COLO668 (cell line): ENCODE measurements around the gene PLCL2.
A peak's percentile ranks its signal among the peaks of the same experiment; 100 is the strongest.

ENCODE experiments used
- DNase-seq: peaks from one replicate; lab custom pipeline; 2025; ENCODE audit not compliant: unreplicated experiment; lab: John Stamatoyannopoulos, UW

Gene PLCL2

DNA sequence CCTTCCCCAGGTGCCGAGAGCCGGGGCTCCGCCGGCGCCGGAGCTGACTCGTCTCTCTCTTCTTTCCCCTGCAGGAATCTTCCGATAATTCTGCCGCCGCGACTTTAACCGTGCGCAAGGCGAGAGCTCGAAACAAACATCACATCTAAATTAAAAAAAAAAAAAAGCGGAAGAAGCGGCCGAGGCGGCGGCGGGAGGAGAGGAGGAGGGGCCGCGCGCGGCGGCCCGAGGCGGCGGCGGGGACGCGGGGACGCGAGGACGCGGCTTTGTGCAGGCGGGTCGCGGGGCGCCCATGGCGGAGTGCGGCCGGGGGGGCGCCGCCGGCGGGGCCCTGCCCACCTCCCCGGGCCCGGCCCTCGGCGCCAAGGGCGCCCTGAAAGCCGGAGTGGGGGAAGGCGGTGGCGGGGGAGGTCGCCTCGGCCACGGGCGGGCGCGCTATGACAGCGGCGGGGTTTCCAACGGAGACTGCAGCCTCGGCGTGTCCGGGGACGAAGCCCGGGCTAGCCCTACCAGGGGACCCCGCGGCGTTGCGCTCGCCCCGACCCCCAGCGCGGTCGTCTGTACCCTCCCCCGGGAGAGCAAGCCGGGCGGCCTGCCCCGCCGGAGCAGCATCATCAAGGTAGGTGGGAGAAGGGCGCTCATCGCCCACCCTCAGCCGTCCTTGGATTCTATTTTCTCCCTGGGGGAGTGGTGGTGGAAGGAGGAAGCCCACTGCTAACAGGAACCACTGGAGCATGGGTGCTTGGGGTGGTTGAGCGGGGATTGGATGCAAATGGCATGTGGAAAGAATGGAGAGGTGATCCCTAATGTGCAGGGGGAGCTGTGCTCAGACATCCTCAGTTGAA is at the start of gene PLCL2:
PLCL2 (plus strand) TSS at position 208 of the 845 bp plus-strand sequence; CDS start at position 293, 85 bp downstream.
- DNase-seq, result peak; percentile 58

DNA sequence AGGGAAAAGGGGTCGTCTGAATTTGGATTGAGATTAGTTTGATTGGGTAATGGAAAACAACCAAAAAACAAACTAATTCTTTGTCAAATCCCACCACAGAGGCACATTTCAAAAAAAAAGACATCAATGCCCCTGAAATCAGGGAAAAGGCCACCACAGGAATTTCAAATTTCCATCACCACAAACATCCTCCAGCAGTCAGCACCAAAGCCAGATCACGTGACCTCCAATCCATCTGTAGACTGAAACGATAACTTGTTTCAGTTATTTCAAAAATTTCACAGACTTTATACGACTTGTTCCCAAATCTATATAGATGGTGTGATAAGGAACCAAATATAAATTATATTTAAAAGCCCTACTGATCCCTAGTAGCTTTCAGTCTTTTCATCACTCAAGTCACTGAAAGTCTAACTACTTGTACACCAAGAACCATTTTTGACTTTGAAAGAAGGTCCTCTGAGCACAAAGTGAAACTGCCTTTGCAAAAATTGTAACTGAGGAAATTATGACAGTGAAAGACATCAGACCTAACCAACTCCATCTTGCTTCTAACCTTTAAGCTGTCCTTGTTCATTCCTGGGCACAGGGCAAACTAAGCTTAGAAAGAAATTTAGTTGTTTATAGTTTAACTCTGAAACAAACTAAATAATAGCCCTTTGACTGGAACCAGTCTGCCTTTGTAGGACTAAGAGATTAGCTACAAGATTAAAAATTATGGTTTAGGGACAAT is 48.1 kb upstream of the PLCL2 start:
- no peak for DNase-seq

DNA sequence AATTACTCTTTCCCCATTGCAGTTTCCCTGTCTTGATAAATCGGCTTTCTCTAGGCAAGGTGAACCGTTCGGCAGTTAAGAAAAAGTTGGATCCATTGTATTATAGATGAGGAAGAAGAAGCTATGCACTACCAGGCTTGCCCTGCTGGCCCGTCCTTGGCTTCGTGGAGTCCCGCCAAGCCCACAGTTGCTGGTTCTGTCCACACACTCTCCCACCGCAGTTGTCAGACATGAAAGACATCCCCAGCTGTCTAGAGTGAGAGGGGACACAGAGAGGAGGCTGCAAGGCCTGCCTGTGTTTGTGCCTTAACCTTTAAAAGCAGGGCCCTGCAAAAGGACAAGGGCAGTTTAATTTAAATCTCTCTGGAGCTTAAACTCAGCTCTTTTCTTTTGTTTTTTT is 47.2 kb upstream of the PLCL2 start:
- no peak for DNase-seq

DNA sequence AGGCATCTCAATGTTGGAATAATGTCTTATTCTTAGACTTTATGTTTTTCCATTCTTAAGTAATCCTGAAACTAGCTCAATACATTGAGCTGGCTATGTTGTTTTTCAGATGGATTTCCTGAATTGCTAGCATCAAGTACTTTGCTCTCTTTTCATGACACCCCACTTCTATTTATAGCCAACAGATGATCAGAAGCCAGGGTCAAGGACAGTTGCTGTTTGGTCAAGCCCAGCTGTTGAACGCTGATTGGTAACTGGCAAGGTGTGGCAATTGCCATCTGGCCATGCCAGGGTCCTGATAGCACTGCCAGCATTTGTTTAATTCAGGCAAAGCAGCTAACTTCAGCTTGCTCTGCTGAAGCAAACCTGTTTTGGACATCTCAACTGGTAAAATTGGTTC is 46.2 kb upstream of the PLCL2 start:
- DNase-seq, result peak; percentile 13

DNA sequence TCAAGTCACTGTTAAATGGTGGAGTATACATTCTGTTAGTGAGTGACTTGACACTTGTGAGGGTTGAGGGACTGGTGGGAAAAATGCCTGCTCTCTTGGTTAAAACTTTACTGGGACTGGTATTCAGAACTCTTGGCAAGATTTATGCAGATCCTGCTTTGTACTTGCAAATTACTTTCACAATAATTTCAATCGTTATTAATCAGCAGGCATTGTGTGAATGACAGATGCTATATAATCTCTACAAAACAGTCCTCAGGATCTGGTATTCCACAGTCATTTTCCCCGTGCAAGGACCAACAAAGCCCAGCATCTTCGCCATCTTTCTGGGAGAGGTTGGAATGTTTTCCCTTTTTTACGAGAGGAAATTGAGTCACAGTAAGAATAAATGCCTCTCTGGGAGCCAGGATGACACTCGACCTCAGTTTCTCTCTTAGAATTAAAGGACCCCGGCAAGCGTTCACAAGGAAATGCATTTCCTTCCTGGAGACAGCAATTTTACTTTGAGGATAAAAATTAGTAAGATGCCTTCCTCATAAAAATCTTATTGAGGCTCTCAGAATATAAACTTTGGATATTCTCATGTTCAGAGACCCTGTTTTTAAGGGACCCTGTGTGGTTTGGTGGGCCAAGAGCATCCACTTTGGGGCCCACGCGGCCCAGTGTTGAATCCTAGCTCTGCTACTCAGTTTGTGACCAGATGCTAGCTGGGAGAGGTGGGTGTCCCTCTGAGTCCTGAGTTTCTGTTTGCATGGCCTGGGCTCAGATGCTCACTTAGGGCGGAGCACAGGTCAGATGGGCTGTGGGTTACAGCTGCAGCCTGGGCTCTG is 45.3 kb upstream of the PLCL2 start:
- DNase-seq, result no peak

DNA sequence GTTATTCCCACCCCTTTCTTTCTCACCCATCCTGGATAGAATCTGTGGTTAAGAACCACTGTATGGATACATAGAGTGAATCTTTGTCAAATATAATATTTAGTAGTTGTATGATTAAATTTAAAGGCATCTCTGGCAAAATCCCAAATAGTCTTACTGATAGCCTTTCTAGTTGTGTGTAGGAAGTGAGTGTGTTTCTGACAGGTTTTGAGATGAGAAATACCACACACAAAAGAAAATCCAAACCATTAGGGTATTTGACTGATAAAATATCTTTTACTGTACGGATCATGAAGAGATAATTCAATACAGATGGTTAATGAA is 44.7 kb upstream of the PLCL2 start:
- no peak for DNase-seq

DNA sequence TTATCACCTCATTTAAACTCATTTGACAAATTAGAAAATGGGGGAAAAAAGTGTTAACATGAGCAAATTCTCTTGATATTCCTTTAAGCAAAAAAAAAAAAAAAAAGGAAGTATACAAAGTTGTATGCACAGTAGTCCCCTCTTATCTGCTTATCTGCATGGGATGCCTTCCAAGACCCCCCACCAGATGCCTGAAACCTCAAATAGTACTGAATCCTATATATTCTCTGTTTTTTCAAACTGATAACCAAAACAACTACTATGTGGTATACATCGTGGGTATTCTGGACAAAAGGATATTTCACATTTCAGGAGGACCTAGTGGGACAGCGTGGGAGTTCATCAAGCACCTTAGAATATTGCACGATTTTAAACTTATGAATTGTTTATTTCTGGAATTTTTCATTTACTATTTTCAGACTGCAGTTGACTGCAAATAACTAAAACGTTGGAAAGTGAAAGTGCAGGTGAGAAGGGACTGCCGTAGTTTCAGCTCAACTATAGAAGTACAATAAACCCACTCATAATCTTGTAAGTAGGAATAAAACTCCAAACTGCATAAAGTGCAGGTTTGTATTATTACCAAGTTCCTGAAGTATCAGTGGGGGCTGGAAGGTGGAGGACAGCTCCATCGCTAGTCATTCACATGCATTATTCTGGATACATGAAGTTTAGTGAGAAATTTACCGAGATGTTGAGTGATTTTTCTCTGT is 43.6 kb upstream of the PLCL2 start:
- DNase-seq, result no peak

DNA sequence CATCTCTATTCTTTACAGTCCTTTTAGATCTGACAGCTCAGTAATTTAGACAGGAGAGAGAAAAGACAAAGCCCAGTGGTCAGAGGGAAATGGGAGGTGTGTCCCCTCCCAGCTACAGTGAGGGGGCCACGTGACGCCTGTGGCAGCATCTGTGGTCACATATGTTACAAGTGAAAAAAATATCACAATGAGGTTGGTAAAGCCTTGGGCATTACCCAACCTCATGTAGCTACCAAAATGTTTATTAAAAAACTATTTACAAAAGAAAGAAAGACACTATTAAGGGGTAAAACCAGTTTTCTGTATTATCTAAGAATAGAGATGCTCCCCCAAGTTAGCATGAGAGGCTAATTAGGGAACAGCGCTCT is 42.9 kb upstream of the PLCL2 start:
- no peak for DNase-seq

DNA sequence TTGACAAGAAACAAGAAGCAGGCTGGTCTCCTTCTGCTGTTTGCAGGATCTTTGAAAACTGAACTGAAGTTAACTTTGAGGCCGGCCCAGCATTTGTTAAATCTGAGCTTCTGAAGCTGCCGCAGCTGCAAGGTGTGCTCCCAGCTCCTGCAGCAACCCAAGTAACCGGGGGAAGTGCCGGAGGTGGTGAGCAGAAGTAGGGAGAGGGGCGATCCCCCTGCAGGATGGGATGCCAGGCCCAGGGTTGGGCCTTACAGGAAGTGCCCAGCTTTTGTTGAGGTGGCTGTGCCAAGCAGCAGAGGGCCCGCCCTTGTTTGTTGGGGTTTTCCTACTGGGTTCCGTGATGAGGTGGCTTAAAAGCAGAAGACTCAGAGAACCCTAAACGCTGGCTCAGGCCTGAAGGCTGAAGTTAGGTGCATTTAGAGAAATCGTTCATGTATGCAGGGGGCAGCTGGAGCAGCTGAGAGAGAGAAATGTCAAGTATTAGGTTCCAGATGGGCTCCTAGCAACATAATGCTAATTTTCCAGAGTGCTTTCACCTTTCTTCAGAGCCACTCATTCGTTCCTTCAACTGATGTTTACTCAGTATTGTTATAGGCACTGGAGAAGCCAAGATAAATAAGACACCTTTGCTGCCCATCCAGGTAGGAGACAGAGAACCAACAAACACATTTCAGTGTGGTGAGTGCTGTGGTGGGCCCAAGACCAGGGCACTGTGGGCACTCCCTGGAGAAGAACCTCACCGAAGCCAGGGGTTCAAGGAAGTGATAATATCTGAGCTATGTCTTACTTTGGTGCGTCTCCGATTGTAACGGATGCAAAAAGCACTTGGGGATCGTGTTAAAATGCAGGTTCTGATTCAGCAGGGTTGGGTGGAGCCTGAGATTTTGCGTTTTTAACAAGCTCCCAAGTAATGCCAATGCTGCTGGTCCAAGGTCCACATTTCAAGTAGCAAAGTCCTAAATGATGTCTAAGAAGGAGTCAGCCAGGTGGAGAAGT is 42.2 kb upstream of the PLCL2 start:
- DNase-seq, result peak; percentile 57

DNA sequence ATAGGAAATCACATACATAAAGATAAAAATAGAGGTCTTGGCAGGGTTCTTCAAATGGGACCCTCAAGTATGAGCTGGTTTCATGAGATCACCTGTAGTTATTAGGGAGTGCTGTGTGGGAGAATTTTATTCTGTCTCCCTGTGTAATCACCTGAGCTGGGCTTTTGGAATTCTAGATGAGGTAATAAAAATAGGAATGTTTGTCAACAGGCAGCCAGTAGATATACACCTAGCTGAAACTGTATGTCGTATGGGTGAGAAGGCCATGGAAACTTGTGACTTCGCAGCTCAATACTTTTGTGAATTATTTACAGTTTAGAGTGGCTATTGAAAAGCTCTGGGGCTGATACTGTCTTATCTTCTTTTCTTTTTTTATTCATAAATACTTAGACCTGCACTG is 40.5 kb upstream of the PLCL2 start:
- DNase-seq, result no peak

DNA sequence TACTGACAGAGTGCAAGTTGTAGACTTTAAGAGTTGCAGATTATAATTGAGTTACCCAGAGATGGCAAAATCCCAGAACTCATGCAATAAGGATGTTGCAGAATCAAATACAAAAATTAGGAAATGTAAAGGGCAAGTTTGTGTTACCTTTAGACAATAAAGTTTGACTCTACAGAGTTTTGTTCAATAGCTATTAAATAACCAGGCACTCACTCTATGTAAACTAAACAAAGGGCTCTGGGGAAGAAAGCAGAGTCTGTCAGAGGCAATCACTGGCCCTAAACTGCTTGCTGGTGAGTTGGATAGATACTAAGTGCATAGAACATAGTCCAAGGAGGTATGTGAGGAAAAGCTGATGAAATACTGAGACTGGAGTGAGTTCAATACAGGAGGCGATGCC is 40.0 kb upstream of the PLCL2 start:
- DNase-seq, result no peak

DNA sequence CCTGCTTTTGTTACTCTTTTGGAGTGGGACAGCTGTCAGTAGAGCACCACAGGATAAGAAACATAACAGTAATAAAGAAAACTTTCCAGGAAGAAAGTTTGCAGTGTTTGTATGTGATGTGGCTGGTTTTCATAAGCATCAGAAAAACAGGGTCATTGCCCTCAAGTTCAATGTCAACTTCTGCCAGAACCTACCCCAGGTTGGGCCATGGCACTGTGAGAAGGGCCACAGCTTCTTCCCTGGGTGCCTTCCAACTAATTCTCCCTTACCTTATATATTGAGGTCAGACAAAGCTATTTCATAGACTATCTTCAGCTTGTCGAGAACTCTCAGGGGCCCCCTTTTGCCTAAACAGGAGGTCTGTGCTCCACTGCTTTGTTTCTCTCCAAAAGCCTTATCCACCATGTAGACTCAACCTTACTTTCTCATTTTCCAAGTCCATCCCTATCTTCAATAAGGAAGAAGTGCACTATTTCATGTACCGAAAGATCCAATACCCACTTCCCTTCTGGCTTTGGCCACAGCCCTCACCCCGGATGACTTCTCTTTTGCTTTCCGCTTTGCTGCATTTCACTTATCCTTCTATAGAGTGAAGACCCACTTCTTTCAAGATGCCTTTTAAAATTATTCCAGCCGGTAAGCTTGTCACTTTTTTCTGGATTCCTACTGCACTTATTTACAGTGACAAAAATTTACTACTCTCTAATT is 38.2 kb upstream of the PLCL2 start:
- no peak for DNase-seq

DNA sequence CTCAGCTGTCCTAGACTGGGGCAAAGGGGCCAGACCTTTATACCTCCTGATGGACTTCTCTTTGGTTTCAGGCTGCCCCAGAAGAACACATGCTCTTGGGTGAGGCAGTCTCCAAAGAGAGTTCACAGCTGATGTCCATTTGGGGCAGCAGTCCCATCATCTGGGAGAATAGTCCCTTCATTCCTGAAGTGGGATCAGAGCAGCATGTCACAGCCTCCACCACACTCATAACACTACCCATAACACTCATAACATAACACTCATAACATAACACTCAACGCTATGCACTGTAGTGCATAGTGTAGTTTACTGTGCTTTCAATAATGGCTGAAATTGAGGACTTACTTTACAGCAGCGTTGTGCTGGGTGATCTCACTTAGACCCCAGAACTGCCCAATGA is 36.7 kb upstream of the PLCL2 start:
- no peak for DNase-seq

DNA sequence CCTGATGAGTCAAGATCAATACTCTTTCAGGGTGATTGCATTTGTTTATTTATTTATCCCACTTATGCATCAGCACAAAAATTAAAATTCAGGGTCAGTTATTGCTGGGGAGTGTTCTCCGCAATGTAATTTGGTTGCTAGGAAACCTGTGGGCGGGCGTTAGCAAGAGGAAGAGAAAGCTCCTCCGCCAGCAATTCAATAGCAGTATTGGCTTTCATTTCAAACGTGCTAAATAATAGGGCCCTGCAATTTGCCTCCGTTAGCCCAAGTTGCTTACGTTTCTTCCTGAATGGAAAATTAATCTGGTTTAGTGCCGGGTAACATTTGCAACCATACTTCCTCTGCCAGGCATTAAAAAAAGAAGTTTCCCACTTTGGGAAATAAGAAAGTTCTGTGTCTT is 35.5 kb upstream of the PLCL2 start:
- peak; percentile 70 for DNase-seq

DNA sequence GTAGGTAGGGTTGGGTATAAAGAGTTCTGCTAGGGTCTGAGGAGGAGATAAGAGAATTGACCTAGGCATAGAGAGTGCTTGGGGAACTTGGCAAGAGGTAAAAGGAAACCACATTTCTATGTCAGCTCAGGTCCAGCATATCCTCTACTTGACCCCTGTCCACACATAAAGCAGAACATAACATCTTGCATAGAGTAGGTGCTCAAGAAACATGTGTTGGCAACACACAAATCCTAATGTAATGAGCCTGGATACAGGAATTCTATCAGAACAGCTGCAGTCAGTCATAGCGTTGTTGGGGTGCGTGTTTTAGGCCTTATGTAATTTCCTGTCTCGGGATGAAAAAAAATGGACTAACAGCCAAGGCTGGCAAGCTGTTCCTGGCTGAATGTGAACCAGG is 35.0 kb upstream of the PLCL2 start:
- no peak for DNase-seq

DNA sequence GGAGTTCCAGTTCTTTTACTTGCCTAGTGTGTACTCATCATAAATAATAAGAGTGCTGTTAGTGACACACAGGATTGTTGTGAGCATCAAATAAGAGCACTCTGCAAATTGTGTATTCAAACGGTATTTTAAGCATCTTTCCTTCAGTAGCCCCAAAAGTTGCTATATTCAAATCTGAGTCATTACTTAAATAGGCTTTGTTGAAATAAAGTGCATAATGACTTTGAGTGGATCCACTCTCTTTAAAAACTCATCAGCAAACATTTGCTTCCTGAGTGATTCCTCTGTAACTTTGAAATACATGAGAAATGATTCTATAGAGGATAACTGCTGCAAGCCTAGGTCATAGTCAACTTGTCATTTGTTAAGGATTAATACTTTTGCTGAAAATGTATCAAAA is 29.3 kb upstream of the PLCL2 start:
- DNase-seq, result no peak

DNA sequence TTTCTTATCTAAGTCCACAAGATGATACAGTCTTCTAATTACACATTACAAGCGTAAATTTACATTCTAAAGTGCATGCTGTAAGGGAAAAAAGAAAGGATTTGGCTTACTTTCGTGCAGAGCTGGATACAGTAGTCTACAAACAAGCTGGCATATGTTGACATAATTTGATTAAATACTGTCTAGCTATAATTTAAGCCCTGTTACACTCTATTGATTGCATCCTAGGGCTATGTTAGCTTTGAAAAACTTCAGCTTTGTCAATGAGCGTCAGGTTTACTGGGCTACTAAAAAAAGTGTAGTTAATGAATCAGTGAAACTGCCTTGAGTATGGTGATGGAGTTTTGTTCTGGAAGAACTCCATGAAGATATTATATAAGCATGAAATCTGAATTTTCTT is 24.5 kb upstream of the PLCL2 start:
- DNase-seq, result no peak

DNA sequence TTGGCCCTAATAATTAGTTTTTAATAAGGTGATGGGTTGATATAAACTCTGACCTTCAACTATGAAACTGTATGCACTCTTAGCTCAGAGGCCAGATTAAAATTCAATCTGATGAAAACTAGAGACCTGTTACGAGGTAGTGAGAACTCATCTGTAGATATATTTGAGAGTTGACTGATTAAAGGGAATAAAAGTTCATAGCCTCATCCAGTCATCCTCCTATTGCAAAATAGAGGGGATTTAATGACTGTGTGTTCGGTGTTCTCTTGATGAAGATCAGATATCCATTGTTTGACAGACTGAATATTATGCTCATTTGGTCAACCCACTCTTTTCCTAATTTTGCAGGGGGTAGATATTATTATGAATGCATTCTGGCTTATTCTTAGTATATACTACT is 23.3 kb upstream of the PLCL2 start:
- no peak for DNase-seq

DNA sequence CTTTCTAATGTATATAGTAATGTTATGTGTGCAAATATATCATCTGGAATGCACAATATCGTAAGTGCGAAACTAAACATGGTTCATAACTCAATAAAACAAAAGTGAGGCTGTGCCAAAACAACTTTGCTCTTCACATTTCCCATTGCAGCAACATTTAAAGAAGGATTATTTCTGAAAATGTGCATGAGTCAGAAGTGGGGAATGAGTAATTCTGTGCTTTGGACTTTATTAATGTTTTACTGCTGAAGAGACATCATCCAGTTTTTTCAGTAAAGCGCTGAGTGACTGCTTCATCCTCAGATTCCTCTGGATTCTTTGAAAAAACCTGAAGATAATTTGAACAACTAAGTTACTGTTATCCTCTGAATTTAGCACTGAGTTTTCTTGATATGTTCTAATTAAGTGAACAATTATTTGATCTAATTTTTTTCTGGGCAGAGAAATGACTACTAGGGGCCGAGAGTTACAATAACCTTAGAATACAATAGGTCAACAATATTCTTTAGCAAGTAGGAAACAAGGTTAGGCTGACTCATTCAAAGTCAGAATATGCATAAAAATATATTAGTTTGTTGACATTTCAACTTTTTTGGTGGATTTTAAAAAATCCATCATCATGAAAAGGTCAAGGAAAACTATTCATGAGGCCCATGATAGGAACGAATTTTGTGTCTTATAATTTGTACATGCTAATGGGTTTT is 20.0 kb upstream of the PLCL2 start:
- DNase-seq, result no peak
